Measurements from ENCODE around the gene KIF12.

KIF12 gene

GRCh38 chr9:114112778-114113584 lies 13.9 kb upstream of the KIF12 start:
- no peak for DNase-seq (ENCODE audit: low spot score)
- no peak for TF ChIP-seq CTCF (IDR thresholded peaks at IDR 0.05; ENCODE audit: borderline replicate concordance, control extremely low read depth, extremely low read depth, insufficient read depth, missing control alignments)
- in situ Hi-C loops (cut with MboI; ENCODE audit: low sequenced_read_pairs, unreplicated experiment): no loop called here

GRCh38 chr9:114112325-114112724 lies 13.2 kb upstream of the KIF12 start:
- in situ Hi-C loops (cut with MboI; ENCODE audit: low sequenced_read_pairs, unreplicated experiment): no loop called here
- TF ChIP-seq CTCF (IDR thresholded peaks at IDR 0.05; ENCODE audit: borderline replicate concordance, control extremely low read depth, extremely low read depth, insufficient read depth, missing control alignments): no peak
- DNase-seq (ENCODE audit: low spot score): no peak

GRCh38 chr9:114110180-114110579 lies 11.1 kb upstream of the KIF12 start:
- in situ Hi-C loops (cut with MboI; ENCODE audit: low sequenced_read_pairs, unreplicated experiment): no loop called here
- no peak for TF ChIP-seq CTCF (IDR thresholded peaks at IDR 0.05; ENCODE audit: borderline replicate concordance, control extremely low read depth, extremely low read depth, insufficient read depth, missing control alignments)
- no peak for DNase-seq (ENCODE audit: low spot score)

- no peak for TF ChIP-seq CTCF (IDR thresholded peaks at IDR 0.05; ENCODE audit: borderline replicate concordance, control extremely low read depth, extremely low read depth, insufficient read depth, missing control alignments)
- in situ Hi-C loops (cut with MboI; ENCODE audit: low sequenced_read_pairs, unreplicated experiment): no loop called here
These were observed 10.0 kb upstream of the KIF12 start for GRCh38 chr9:114109124-114109523.

GRCh38 chr9:114108016-114108833 lies 9.1 kb upstream of the KIF12 start:
- in situ Hi-C loops (cut with MboI; ENCODE audit: low sequenced_read_pairs, unreplicated experiment): no loop called here
- peak; percentile 82 for DNase-seq (ENCODE audit: low spot score)
- peak; percentile 87 for TF ChIP-seq CTCF (IDR thresholded peaks at IDR 0.05; ENCODE audit: borderline replicate concordance, control extremely low read depth, extremely low read depth, insufficient read depth, missing control alignments)

More at GRCh38 chr9:114109124-114109523, 10.0 kb upstream of the KIF12 start:
- DNase-seq (ENCODE audit: low spot score): no peak

- in situ Hi-C loops (cut with MboI; ENCODE audit: low sequenced_read_pairs, unreplicated experiment): no loop called here
- no peak for TF ChIP-seq CTCF (IDR thresholded peaks at IDR 0.05; ENCODE audit: borderline replicate concordance, control extremely low read depth, extremely low read depth, insufficient read depth, missing control alignments)
- DNase-seq (ENCODE audit: low spot score): no peak
These were observed 8.4 kb upstream of the KIF12 start for GRCh38 chr9:114107286-114108001.

Measured in GM13976 (cell line).